ENCODE measurements around the gene TCN2.

GRCh38 chr22:30614879-30615278 lies 7.9 kb downstream of the TCN2 start:
- no peak for TF ChIP-seq CTCF (IDR thresholded peaks at IDR 0.05; ENCODE audit: insufficient read depth, low read length, poor library complexity, severe bottlenecking)
- no peak for TF ChIP-seq EZH2phosphoT487 (conservative IDR thresholded peaks at IDR 0.05; ENCODE audit: low read length)

Data from SU-DHL-6 (cell line).